T-helper 22 cell (primary cell): ENCODE measurements around the gene SLC2A3.
"Not testable (repeated sequence)": the region's sequence is repeated elsewhere in the genome, so short reads cannot be mapped to it uniquely, and the experiment has no call there.

ENCODE experiments used
- DNase-seq: peaks from one replicate; pipeline ENCODE4 v3.0.0-alpha.2; 2020; ENCODE audit warnings: low read depth

The SLC2A3 gene

GRCh38 chr12:7935590-7936581, at the start of gene SLC2A3:
SLC2A3 (minus strand) TSS chr12:7936187; CDS start chr12:7936034, 153 bp downstream.
- peak; percentile 73 for DNase-seq

- DNase-seq, result no peak
Measured at GRCh38 chr12:7984900-7985299, 48.9 kb upstream of the SLC2A3 start.

GRCh38 chr12:7983460-7983859, 47.5 kb upstream of the SLC2A3 start:
- not testable (repeated sequence) for DNase-seq

GRCh38 chr12:7983019-7983418, 47.0 kb upstream of the SLC2A3 start:
- DNase-seq, result not testable (repeated sequence)

GRCh38 chr12:7982332-7982735, 46.3 kb upstream of the SLC2A3 start:
- DNase-seq, result not testable (repeated sequence)

GRCh38 chr12:7981446-7981845, 45.5 kb upstream of the SLC2A3 start:
- no peak for DNase-seq

- DNase-seq, result not testable (repeated sequence)
Measured at GRCh38 chr12:7977351-7978124, 41.6 kb upstream of the SLC2A3 start.

- no peak for DNase-seq
Measured at GRCh38 chr12:7973457-7973825, 37.5 kb upstream of the SLC2A3 start.

- no peak for DNase-seq
Measured at GRCh38 chr12:7972734-7973456, 36.9 kb upstream of the SLC2A3 start.

- DNase-seq, result not testable (repeated sequence)
Measured at GRCh38 chr12:7972269-7972668, 36.3 kb upstream of the SLC2A3 start.

- DNase-seq, result not testable (repeated sequence)
Measured at GRCh38 chr12:7971765-7972164, 35.8 kb upstream of the SLC2A3 start.

- DNase-seq, result peak; percentile 72
Measured at GRCh38 chr12:7970475-7971252, 34.7 kb upstream of the SLC2A3 start.

- DNase-seq, result no peak
Measured at GRCh38 chr12:7966563-7966962, 30.6 kb upstream of the SLC2A3 start.

- not testable (repeated sequence) for DNase-seq
Measured at GRCh38 chr12:7964669-7965068, 28.7 kb upstream of the SLC2A3 start.

GRCh38 chr12:7961395-7962178, 25.6 kb upstream of the SLC2A3 start:
- no peak for DNase-seq

GRCh38 chr12:7959701-7960121, 23.7 kb upstream of the SLC2A3 start:
- peak; percentile 33 for DNase-seq

- DNase-seq, result no peak
Measured at GRCh38 chr12:7959278-7959677, 23.3 kb upstream of the SLC2A3 start.

GRCh38 chr12:7954877-7955276, 18.9 kb upstream of the SLC2A3 start:
- DNase-seq, result not testable (repeated sequence)

- not testable (repeated sequence) for DNase-seq
Measured at GRCh38 chr12:7954418-7954817, 18.4 kb upstream of the SLC2A3 start.

GRCh38 chr12:7953912-7954311, 17.9 kb upstream of the SLC2A3 start:
- not testable (repeated sequence) for DNase-seq
